Endothelial cell of umbilical vein (primary cell): ENCODE measurements around the gene EIF3B. TPM values are rescaled to one million over a fixed set of nuclear protein-coding genes. Genes with fewer than 3 reads are reported as not detected.
"Not testable (repeated sequence)": the region's sequence is repeated elsewhere in the genome, so short reads cannot be mapped to it uniquely, and the experiment has no call there.

Source experiments
- BruUV-seq: library from RNA; stranded (reverse); fragments of 400-500 nt; replicated peaks from 2 replicates; lab custom pipeline; 2021; lab: Mats Ljungman, UMichigan
- CTCF ChIA-PET: fragments of 300-600, 350-600 bp; sonication (Branson Sonifier 250); formaldehyde crosslinking; loops from one replicate; lab custom pipeline; 2021; ENCODE audit warnings: antibody characterized with exemption, inconsistent platforms; lab: Charles Lee
- POLR2A ChIA-PET: fragments of 300-600, 350-600 bp; sonication (Branson Sonifier 250); formaldehyde crosslinking; loops from one replicate; lab custom pipeline; 2021; ENCODE audit warnings: antibody characterized with exemption, inconsistent platforms; lab: Charles Lee
- DNase-seq: peaks from one replicate; pipeline ENCODE4 v3.0.0-alpha.2; 2011; ENCODE audit warnings: low read depth, low spot score
- FAIRE-seq: peaks from 2 replicates; lab custom pipeline; 2011; peaks lifted over from hg19 to GRCh38; lab: Jason Lieb, UNC
- H2AFZ ChIP-seq: 2 replicates; pipeline ENCODE4 v1.6.0; 2012; ENCODE audit warnings: low read depth, low read length, control low read depth, inconsistent platforms
- H3K27ac ChIP-seq: 2 replicates; pipeline ENCODE4 v1.5.1; 2011; ENCODE audit warnings: low read depth, mild to moderate bottlenecking, control low read depth, low read length, moderate library complexity; ENCODE audit not compliant: insufficient read depth
- H3K27me3 ChIP-seq, 2 experiments: 2 replicates each; pipeline versions ENCODE4 v1.6.0 to v1.6.1; 2011; ENCODE audit warnings: low read length in 2 of 2, mixed read lengths in 1 of 2; ENCODE audit not compliant: control insufficient read depth in 2 of 2, insufficient read depth in 2 of 2
- H3K36me3 ChIP-seq, 2 experiments: 2 replicates in 1 of 2; 3 replicates in 1 of 2; pipeline ENCODE4 v1.5.1; 2011; ENCODE audit warnings: low read length in 2 of 2, mild to moderate bottlenecking in 1 of 2, moderate library complexity in 1 of 2; ENCODE audit not compliant: control insufficient read depth in 2 of 2, insufficient read depth in 2 of 2; ENCODE audit errors: extremely low read depth in 1 of 2
- H3K4me1 ChIP-seq: 3 replicates; pipeline ENCODE4 v1.5.1; 2011; ENCODE audit warnings: mild to moderate bottlenecking, low read length; ENCODE audit not compliant: control insufficient read depth, insufficient read depth; ENCODE audit errors: extremely low read depth
- H3K4me2 ChIP-seq: 2 replicates; pipeline ENCODE4 v1.6.1; 2011; ENCODE audit warnings: low read length, control low read depth, mixed read lengths; ENCODE audit not compliant: insufficient read depth
- H3K4me3 ChIP-seq, 3 experiments: fragments of 200-600 bp in 1 of 3; sonication (generic), shearing (Covaris generic) in 1 of 3; replicated peaks in 1 of 3; 2 replicates each; pipeline ENCODE4 v1.5.1; 2011 to 2016; ENCODE audit warnings: control low read depth in 3 of 3, low read length in 3 of 3, mild to moderate bottlenecking in 2 of 3, inconsistent platforms in 1 of 3, low read depth in 1 of 3, moderate library complexity in 1 of 3; ENCODE audit not compliant: insufficient read depth in 1 of 3
- H3K79me2 ChIP-seq: 2 replicates; pipeline ENCODE4 v1.6.0; 2012; ENCODE audit warnings: low read length, inconsistent platforms; ENCODE audit not compliant: control insufficient read depth, insufficient read depth
- H3K9ac ChIP-seq: replicated peaks from 2 replicates; pipeline ENCODE3; 2011; ENCODE audit warnings: low read length, control low read depth; ENCODE audit not compliant: insufficient read depth; ENCODE audit errors: extremely low read depth
- H3K9me1 ChIP-seq: replicated peaks from 3 replicates; pipeline ENCODE4 v1.6.0; 2011; ENCODE audit warnings: mild to moderate bottlenecking, low read length; ENCODE audit not compliant: control insufficient read depth, insufficient read depth; ENCODE audit errors: extremely low read depth
- H3K9me3 ChIP-seq: replicated peaks from 2 replicates; pipeline ENCODE4 v1.5.1; 2012; ENCODE audit warnings: low read length, inconsistent platforms; ENCODE audit not compliant: control insufficient read depth, insufficient read depth
- H4K20me1 ChIP-seq: replicated peaks from 2 replicates; pipeline ENCODE3; 2011; ENCODE audit warnings: mild to moderate bottlenecking, low read length; ENCODE audit not compliant: control insufficient read depth, insufficient read depth; ENCODE audit errors: extremely low read depth
- POLR2AphosphoS5 ChIP-seq: IDR thresholded peaks from 2 replicates; pipeline ENCODE4 v1.6.1; 2012; ENCODE audit warnings: low read depth, mild to moderate bottlenecking, control low read depth, low read length, moderate library complexity; ENCODE audit not compliant: insufficient read depth
- dilution Hi-C: fragments of 300-500 bp; cut with MboI; formaldehyde crosslinking; loops from one replicate; pipeline ENCODE4 v1.15.0; 2019; ENCODE audit warnings: low sequenced_read_pairs; ENCODE audit not compliant: extremely low pct_ligation_motif_present
- intact Hi-C: fragments of 100-400 bp; cut with micrococcal nuclease; formaldehyde crosslinking; loops from one replicate; pipeline ENCODE4 v1.10.0; 2022
- polyA plus RNA-seq, 4 experiments: library from polyadenylated mRNA; depleted of rRNA in 3 of 4; stranded (reverse) in 3 of 4; unstranded in 1 of 4; fragments of >200 nt; gene quantifications; 2 replicates each; pipeline versions ENCODE4 v1.2.1 to v1.2.3, GENCODE V29; 2011 to 2012; ENCODE audit warnings: missing spikeins in 1 of 4
- total RNA-seq: library from RNA; stranded (reverse); gene quantifications from 2 replicates; pipeline ENCODE4 v1.2.3, GENCODE V29; 2021
- TF ChIP-seq, protein P1 (sequence below), 2 donors: IDR thresholded peaks; 1 replicate in 1 of 2; 2 replicates in 1 of 2; pipeline ENCODE4 v1.5.1; 2011; ENCODE audit warnings: low read length in 2 of 2, mild to moderate bottlenecking in 2 of 2, moderate library complexity in 2 of 2, control low read depth in 1 of 2, inconsistent platforms in 1 of 2, low read depth in 1 of 2; ENCODE audit not compliant: insufficient read depth in 1 of 2; ENCODE audit errors: extremely low read depth in 1 of 2

The EIF3B gene
- total and polyA plus RNA-seq, 2 donors (not counting 3 experiments of a cell fraction or from before 2014, with no cell fraction given), result 104 to 207 TPM

DNA sequence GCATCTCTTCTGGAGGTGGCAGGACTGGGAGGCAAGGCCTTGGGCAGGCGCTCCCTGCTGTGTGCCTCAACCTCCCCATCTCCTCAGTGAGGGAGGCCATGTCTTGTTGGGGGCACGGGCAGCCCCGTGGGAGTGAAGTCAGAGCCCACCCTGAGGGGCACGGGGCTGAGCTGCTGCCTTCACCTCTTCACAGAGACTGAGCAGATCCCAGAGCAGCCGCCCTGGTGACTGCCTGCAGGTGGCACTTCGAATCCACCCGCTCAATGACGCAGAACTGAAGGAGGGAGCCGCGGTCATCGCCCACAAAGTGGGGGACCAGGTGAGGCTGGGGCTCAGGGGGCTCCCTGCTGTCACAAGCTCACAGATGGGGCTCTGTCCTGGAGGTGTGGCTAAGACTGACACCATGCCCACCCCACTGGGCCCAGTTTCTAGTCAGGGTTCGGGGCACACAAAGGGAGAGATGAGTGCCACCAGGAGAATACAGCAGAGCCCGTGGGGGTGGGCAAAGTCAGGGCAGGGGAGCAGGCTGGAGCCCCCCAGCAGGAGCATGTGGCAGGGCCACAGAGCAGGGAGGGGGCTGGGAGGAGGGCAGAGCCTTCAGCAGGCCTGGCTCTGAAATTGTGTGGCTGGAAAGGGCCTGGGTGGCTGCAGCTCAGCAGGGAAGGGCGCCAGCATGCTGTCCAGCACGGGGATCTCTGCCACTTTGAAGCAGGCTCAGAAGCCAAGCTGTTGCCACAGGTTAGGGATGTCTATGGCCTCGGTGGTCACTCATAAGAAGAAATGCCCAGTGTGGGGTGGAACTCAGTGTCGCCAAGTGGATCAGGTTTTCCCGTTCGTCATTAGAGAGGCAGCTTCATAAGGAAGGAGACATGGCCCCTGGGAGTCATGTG, 30.0 kb downstream of the EIF3B start:
- POLR2A ChIA-PET, result interaction anchor here (0.8 kb wide), 1 partner anchor 16 kb away, joined by 3 read pairs; no protein-coding TSS in a partner anchor
- TF ChIP-seq POLR2AphosphoS5, result no peak
- TF ChIP-seq, protein P1, sequence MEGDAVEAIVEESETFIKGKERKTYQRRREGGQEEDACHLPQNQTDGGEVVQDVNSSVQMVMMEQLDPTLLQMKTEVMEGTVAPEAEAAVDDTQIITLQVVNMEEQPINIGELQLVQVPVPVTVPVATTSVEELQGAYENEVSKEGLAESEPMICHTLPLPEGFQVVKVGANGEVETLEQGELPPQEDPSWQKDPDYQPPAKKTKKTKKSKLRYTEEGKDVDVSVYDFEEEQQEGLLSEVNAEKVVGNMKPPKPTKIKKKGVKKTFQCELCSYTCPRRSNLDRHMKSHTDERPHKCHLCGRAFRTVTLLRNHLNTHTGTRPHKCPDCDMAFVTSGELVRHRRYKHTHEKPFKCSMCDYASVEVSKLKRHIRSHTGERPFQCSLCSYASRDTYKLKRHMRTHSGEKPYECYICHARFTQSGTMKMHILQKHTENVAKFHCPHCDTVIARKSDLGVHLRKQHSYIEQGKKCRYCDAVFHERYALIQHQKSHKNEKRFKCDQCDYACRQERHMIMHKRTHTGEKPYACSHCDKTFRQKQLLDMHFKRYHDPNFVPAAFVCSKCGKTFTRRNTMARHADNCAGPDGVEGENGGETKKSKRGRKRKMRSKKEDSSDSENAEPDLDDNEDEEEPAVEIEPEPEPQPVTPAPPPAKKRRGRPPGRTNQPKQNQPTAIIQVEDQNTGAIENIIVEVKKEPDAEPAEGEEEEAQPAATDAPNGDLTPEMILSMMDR (IDR thresholded peaks at IDR 0.05; ENCODE audit: extremely low read depth in 1 of 2, insufficient read depth in 1 of 2, low read depth in 1 of 2, low read length in 2 of 2), result no peak

DNA sequence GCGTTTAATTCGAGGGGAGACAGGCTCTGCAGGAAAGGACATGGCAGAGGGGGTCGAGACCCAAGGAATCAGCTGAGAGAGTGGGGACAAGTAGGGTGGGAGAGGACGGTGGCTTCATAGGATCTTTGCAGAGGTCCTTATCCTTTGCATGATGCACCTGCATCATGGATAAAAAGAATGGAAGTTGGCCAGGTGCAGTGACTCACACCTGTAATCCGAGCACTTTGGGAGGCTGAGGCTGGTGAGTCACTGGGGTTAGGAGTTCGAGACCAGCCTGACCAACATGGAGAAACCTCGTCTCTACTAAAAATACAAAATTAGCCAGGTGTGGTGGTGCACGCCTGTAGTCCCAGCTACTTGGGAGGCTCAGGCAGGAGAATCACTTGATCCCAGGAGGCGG, 31.5 kb downstream of the EIF3B start:
- H3K79me2 ChIP-seq, H3K27me3 ChIP-seq, H3K9me1 ChIP-seq, H3K9me3 ChIP-seq, H3K4me2 ChIP-seq, BruUV-seq, H3K4me1 ChIP-seq, H3K27ac ChIP-seq, H2AFZ ChIP-seq, DNase-seq, intact Hi-C loops, dilution Hi-C loops, POLR2A ChIA-PET, H4K20me1 ChIP-seq, FAIRE-seq, H3K9ac ChIP-seq, H3K4me3 ChIP-seq, H3K36me3 ChIP-seq: not testable (repeated sequence)
- CTCF ChIA-PET, result interaction anchor here (3.8 kb wide), 1 partner anchor 83 kb away, joined by 43 read pairs; no protein-coding TSS in a partner anchor

More for the DNA sequence above, 30.0 kb downstream of the EIF3B start:
- no peaks in the 10 kb centered on the region for H3K4me1 ChIP-seq
- H4K20me1 ChIP-seq, result no peaks in the 10 kb centered on the region
- CTCF ChIA-PET, result interaction anchor here (0.8 to 3.8 kb wide), 11 partner anchors 9 to 86 kb away, joined by 3 to 43 read pairs (median 5); partner anchors contain the start of gene CHST12
- no peak overlapping the region for H3K4me3 ChIP-seq
- intact Hi-C loops, result loop anchor here (1.0 kb wide), 1 partner anchor 47 kb away; no protein-coding TSS in a partner anchor
- dilution Hi-C loops, result no loop called here
- H3K9me1 ChIP-seq, result no peaks in the 10 kb centered on the region
- H3K4me2 ChIP-seq, result no peak overlapping the region
- H3K79me2 ChIP-seq, result no peaks in the 10 kb centered on the region
- no peak overlapping the region for H3K9ac ChIP-seq
- no peak for DNase-seq
- FAIRE-seq, result no peak
- no TSS peak for BruUV-seq
- H3K27me3 ChIP-seq, result no peaks in the 10 kb centered on the region
- H3K9me3 ChIP-seq, result no peaks in the 10 kb centered on the region
- peaks cover 2 to 15% of the 10 kb centered on the region in 2 experiments for H3K36me3 ChIP-seq
- H2AFZ ChIP-seq, result no peak overlapping the region
- H3K27ac ChIP-seq, result no peak overlapping the region
